ENCODE results near the gene ATP5F1C. TPM values are rescaled to one million over a fixed set of nuclear protein-coding genes. Genes with fewer than 3 reads are reported as not detected.

Gene ATP5F1C
- total RNA-seq, 1 donor from 2014 or later = 133 TPM

- no peak for TF ChIP-seq CTCF (IDR thresholded peaks at IDR 0.05)
- Mint-ChIP-seq H3K4me3 (ENCODE audit: unreplicated experiment) (no peak overlapping the region), H3K36me3 (ENCODE audit: unreplicated experiment) (peaks cover 27% of the 10 kb centered on the region), H3K27ac (ENCODE audit: unreplicated experiment) (no peak overlapping the region), H3K27me3 (ENCODE audit: unreplicated experiment) (no peaks in the 10 kb centered on the region), H3K9me3 (ENCODE audit: unreplicated experiment) (no peaks in the 10 kb centered on the region), H3K4me1 (ENCODE audit: unreplicated experiment) (peaks cover 55% of the 10 kb centered on the region)
- no peak for DNase-seq (ENCODE audit: extremely low spot score, unreplicated experiment)
These were observed 6.5 kb downstream of the ATP5F1C start for GRCh38 chr10:7794251-7795026.

GRCh38 chr10:7795605-7796004 lies 7.6 kb downstream of the ATP5F1C start:
- no peak for TF ChIP-seq CTCF (IDR thresholded peaks at IDR 0.05)
- Mint-ChIP-seq H3K36me3 (ENCODE audit: unreplicated experiment) (peaks cover 34% of the 10 kb centered on the region), H3K4me3 (ENCODE audit: unreplicated experiment) (no peak overlapping the region), H3K27me3 (ENCODE audit: unreplicated experiment) (no peaks in the 10 kb centered on the region), H3K27ac (ENCODE audit: unreplicated experiment) (no peak overlapping the region), H3K9me3 (ENCODE audit: unreplicated experiment) (no peaks in the 10 kb centered on the region), H3K4me1 (ENCODE audit: unreplicated experiment) (peaks cover 45% of the 10 kb centered on the region)
- DNase-seq (ENCODE audit: extremely low spot score, unreplicated experiment) = no peak

- Mint-ChIP-seq H3K4me3 (ENCODE audit: unreplicated experiment) (no peak overlapping the region), H3K4me1 (ENCODE audit: unreplicated experiment) (peaks cover 27% of the 10 kb centered on the region), H3K9me3 (ENCODE audit: unreplicated experiment) (no peaks in the 10 kb centered on the region), H3K36me3 (ENCODE audit: unreplicated experiment) (peaks cover 45% of the 10 kb centered on the region), H3K27me3 (ENCODE audit: unreplicated experiment) (no peaks in the 10 kb centered on the region), H3K27ac (ENCODE audit: unreplicated experiment) (peak overlapping the region; percentile 80)
- DNase-seq (ENCODE audit: extremely low spot score, unreplicated experiment) = no peak
- no peak for TF ChIP-seq CTCF (IDR thresholded peaks at IDR 0.05)
These were observed 9.6 kb downstream of the ATP5F1C start for GRCh38 chr10:7797582-7797981.

DNA sequence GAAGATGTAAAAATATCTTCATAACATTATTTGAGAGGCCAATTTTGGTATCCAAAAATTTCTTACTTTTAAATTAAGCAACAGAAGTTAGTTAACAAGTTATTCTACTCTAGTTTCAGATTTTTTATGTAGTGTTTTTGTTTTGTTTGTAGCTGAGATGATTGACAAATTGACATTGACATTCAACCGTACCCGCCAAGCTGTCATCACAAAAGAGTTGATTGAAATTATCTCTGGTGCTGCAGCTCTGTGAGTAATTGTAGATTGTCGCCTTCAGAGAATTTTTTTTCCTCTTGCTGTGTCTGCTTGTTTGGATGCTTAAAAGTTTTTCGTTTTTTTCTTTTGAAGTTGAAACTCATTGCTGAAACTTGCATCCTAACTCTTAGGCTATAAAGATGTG lies 14.6 kb downstream of the ATP5F1C start:
- Mint-ChIP-seq H3K27me3 (ENCODE audit: unreplicated experiment) (no peaks in the 10 kb centered on the region), H3K4me3 (ENCODE audit: unreplicated experiment) (no peak overlapping the region), H3K36me3 (ENCODE audit: unreplicated experiment) (peaks cover 61% of the 10 kb centered on the region), H3K27ac (ENCODE audit: unreplicated experiment) (no peak overlapping the region), H3K4me1 (ENCODE audit: unreplicated experiment) (peaks cover 5% of the 10 kb centered on the region), H3K9me3 (ENCODE audit: unreplicated experiment) (no peaks in the 10 kb centered on the region)
- TF ChIP-seq CTCF (IDR thresholded peaks at IDR 0.05) = no peak
- DNase-seq (ENCODE audit: extremely low spot score, unreplicated experiment) = no peak

GRCh38 chr10:7804216-7804615 lies 16.2 kb downstream of the ATP5F1C start:
- DNase-seq (ENCODE audit: extremely low spot score, unreplicated experiment) = no peak
- Mint-ChIP-seq H3K27me3 (ENCODE audit: unreplicated experiment) (no peaks in the 10 kb centered on the region), H3K27ac (ENCODE audit: unreplicated experiment) (no peak overlapping the region), H3K36me3 (ENCODE audit: unreplicated experiment) (peaks cover 59% of the 10 kb centered on the region), H3K9me3 (ENCODE audit: unreplicated experiment) (no peaks in the 10 kb centered on the region), H3K4me3 (ENCODE audit: unreplicated experiment) (no peak overlapping the region), H3K4me1 (ENCODE audit: unreplicated experiment) (no peaks in the 10 kb centered on the region)
- no peak for TF ChIP-seq CTCF (IDR thresholded peaks at IDR 0.05)
